Epithelial cell of alveolus of lung (primary cell): Measurements from ENCODE around the gene IPO8. TPM values are rescaled to one million over a fixed set of nuclear protein-coding genes. Genes with fewer than 3 reads are reported as not detected.

Experiments used
- total RNA-seq: library from RNA; depleted of rRNA; stranded (reverse); fragments of >200 nt; gene quantifications from 2 replicates; pipeline ENCODE4 v1.2.1, GENCODE V29; 2015

IPO8 gene
- total RNA-seq: 17.4 and 17.5 TPM in 2 replicates

DNA sequence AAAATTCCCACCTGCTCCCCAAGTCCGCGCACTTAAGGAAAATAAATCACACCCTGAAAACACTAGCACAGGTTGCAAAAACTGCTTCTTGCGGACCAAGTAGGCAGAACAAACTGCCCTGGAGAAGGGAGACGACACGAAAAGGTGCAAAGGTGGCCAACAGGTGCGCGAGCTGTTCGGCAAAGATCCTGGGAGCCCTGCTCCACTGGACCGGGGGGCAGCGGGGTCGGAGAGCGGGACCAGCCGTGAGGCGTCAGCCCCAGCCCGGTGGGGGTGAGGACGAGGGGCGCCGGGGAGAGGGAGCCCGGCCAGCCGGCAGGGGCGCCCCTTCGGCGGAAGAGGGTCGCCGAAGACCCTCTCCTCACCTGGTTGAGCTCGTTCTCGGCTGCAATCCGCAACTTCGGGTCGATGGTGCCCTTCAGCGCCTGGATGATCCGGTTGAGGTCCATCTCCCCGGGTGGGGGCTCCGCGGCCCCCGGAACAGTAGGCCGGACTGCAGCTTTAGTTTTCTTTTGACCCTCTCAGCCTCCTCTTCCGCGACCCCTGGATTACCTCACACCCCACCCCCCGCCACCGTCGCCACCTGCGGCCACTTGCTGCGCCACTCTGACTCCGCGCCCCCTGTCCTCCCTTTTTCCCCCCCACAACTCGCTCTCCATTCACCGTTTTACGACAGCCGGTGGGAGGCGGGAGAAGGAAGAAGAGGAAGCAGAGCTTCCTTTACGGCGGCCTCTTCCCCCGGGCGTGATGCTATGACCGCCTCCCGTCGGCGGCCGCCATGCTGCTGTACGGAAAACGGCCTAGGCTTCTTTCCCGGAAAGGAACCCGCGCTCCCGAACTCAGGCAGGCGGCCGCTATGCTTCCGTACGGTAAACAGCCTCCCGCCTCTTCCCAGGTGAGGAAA, at the start of gene IPO8:
Gene IPO8 (minus strand): TSS at position 671 of the 904 bp plus-strand sequence. CDS start 222 bp downstream, at position 449.

Other genes starting within 250 kb of the IPO8 start
- 13.1 and 26.2 TPM in 2 replicates for gene CAPRIN2, start 59.1 kb upstream of the IPO8 start, total RNA-seq
- 2.1 and 11.8 TPM in 2 replicates for gene TSPAN11, start 230.9 kb upstream of the IPO8 start, total RNA-seq